Panc1 (cell line): ENCODE measurements around the gene PDE1A. TPM values are rescaled to one million over a fixed set of nuclear protein-coding genes. Genes with fewer than 3 reads are reported as not detected.

Experiments
- ATAC-seq: fragments of 200-7000 bp; cut with Tn5 transposase; 2 replicates; pipeline ENCODE4 v1.9.1; 2020; ENCODE audit warnings: mild to moderate bottlenecking, moderate library complexity
- BruUV-seq: library from RNA; stranded (reverse); fragments of 400-500 nt; replicated peaks from 2 replicates; lab custom pipeline; 2021; lab: Mats Ljungman, UMichigan
- CTCF ChIA-PET: fragments of 300-600 bp; sonication (Branson Sonifier 250); formaldehyde crosslinking; loops from one replicate; lab custom pipeline; 2022; ENCODE audit warnings: antibody characterized with exemption; lab: Charles Lee
- POLR2A ChIA-PET: fragments of 300-600 bp; sonication (Branson Sonifier 250); formaldehyde crosslinking; loops from one replicate; lab custom pipeline; 2022; ENCODE audit warnings: antibody characterized with exemption; lab: Charles Lee
- DNase-seq: peaks from one replicate; pipeline ENCODE4 v3.0.0-alpha.2; 2010; ENCODE audit warnings: low read depth, low spot score
- H3K27ac ChIP-seq: 2 replicates; pipeline ENCODE4 v1.5.1; 2011; ENCODE audit warnings: mild to moderate bottlenecking, low read length, inconsistent platforms
- H3K27me3 ChIP-seq: fragments of 200-500 bp; sonication (Bioruptor generic); 2 replicates; pipeline ENCODE4 v1.6.0; 2014; ENCODE audit warnings: low read length, inconsistent platforms; ENCODE audit not compliant: control insufficient read depth, insufficient read depth
- H3K36me3 ChIP-seq: fragments of 200-500 bp; sonication (Bioruptor generic); 2 replicates; pipeline ENCODE4 v1.5.1; 2014; ENCODE audit warnings: inconsistent platforms, mild to moderate bottlenecking, low read length, moderate library complexity; ENCODE audit not compliant: control insufficient read depth, insufficient read depth
- H3K4me1 ChIP-seq: 2 replicates; pipeline ENCODE4 v1.5.1; 2011; ENCODE audit warnings: inconsistent platforms, mild to moderate bottlenecking, low read length, moderate library complexity; ENCODE audit not compliant: control insufficient read depth, insufficient read depth
- H3K4me3 ChIP-seq, 2 experiments: 2 replicates each; pipeline ENCODE4 v1.5.1; 2011 to 2012; ENCODE audit warnings: low read depth in 2 of 2, low read length in 2 of 2, mild to moderate bottlenecking in 2 of 2, inconsistent platforms in 1 of 2, moderate library complexity in 1 of 2
- H3K9me3 ChIP-seq: fragments of 200-500 bp; sonication (Bioruptor generic); 2 replicates; pipeline ENCODE4 v1.5.1; 2014; ENCODE audit warnings: low read depth, mild to moderate bottlenecking, inconsistent platforms, low read length, moderate library complexity; ENCODE audit not compliant: control insufficient read depth, insufficient read depth
- POLR2AphosphoS5 ChIP-seq: IDR thresholded peaks from 2 replicates; pipeline ENCODE4 v1.6.1; 2012; ENCODE audit warnings: mild to moderate bottlenecking, low read depth, low read length, moderate library complexity
- SIN3A ChIP-seq: IDR thresholded peaks from 2 replicates; pipeline ENCODE4 v1.6.1; 2012; ENCODE audit warnings: low read depth, mild to moderate bottlenecking, low read length, moderate library complexity, borderline replicate concordance; ENCODE audit not compliant: insufficient read depth
- TCF7L2 ChIP-seq: IDR thresholded peaks from 2 replicates; pipeline ENCODE4 v1.6.1; 2011; ENCODE audit warnings: mild to moderate bottlenecking, low read depth, low read length, inconsistent platforms
- in situ Hi-C: cut with HindIII; loops from 2 replicates; pipeline ENCODE4 v1.10.0; 2016; ENCODE audit warnings: low sequenced_read_pairs, low pct_unique_long_range_greater_than_20kb
- intact Hi-C: fragments of 100-400 bp; cut with micrococcal nuclease; formaldehyde crosslinking; loops from one replicate; pipeline ENCODE4 v1.10.0; 2022; ENCODE audit not compliant: unreplicated experiment
- total RNA-seq: library from RNA; stranded (reverse); gene quantifications from one replicate; pipeline ENCODE4 v1.2.1, GENCODE V29; 2021; ENCODE audit not compliant: unreplicated experiment
- TF ChIP-seq, protein P1 (sequence below): fragments of 450-650 bp; IDR thresholded peaks from 2 replicates; pipeline ENCODE4 v1.5.1; 2017; ENCODE audit warnings: mild to moderate bottlenecking
- TF ChIP-seq, protein P2 (sequence below), 2 experiments: IDR thresholded peaks; 2 replicates each; pipeline ENCODE4 v1.6.1; 2011 to 2012; ENCODE audit warnings: low read depth in 2 of 2, control low read depth in 1 of 2, low read length in 1 of 2, mild to moderate bottlenecking in 1 of 2, moderate library complexity in 1 of 2; ENCODE audit not compliant: insufficient read depth in 1 of 2

Gene PDE1A
- total RNA-seq, 1 experiment from 2014 or later = 0.08 TPM

- no peaks in the 10 kb centered on the region for H3K36me3 ChIP-seq
- CTCF ChIA-PET = no interaction called here
- H3K4me3 ChIP-seq = no peak overlapping the region
- H3K27ac ChIP-seq = no peak overlapping the region
- POLR2A ChIA-PET = interaction anchor here (0.5 to 0.7 kb wide), 2 partner anchors 9 to 237 kb away, joined by 3 read pairs; no protein-coding TSS in a partner anchor
- no peak for TF ChIP-seq SIN3A
- no peak for TF ChIP-seq POLR2AphosphoS5
- TF ChIP-seq, protein P1, sequence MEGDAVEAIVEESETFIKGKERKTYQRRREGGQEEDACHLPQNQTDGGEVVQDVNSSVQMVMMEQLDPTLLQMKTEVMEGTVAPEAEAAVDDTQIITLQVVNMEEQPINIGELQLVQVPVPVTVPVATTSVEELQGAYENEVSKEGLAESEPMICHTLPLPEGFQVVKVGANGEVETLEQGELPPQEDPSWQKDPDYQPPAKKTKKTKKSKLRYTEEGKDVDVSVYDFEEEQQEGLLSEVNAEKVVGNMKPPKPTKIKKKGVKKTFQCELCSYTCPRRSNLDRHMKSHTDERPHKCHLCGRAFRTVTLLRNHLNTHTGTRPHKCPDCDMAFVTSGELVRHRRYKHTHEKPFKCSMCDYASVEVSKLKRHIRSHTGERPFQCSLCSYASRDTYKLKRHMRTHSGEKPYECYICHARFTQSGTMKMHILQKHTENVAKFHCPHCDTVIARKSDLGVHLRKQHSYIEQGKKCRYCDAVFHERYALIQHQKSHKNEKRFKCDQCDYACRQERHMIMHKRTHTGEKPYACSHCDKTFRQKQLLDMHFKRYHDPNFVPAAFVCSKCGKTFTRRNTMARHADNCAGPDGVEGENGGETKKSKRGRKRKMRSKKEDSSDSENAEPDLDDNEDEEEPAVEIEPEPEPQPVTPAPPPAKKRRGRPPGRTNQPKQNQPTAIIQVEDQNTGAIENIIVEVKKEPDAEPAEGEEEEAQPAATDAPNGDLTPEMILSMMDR = no peak
- TF ChIP-seq TCF7L2 = no peak
- TF ChIP-seq, protein P2, sequence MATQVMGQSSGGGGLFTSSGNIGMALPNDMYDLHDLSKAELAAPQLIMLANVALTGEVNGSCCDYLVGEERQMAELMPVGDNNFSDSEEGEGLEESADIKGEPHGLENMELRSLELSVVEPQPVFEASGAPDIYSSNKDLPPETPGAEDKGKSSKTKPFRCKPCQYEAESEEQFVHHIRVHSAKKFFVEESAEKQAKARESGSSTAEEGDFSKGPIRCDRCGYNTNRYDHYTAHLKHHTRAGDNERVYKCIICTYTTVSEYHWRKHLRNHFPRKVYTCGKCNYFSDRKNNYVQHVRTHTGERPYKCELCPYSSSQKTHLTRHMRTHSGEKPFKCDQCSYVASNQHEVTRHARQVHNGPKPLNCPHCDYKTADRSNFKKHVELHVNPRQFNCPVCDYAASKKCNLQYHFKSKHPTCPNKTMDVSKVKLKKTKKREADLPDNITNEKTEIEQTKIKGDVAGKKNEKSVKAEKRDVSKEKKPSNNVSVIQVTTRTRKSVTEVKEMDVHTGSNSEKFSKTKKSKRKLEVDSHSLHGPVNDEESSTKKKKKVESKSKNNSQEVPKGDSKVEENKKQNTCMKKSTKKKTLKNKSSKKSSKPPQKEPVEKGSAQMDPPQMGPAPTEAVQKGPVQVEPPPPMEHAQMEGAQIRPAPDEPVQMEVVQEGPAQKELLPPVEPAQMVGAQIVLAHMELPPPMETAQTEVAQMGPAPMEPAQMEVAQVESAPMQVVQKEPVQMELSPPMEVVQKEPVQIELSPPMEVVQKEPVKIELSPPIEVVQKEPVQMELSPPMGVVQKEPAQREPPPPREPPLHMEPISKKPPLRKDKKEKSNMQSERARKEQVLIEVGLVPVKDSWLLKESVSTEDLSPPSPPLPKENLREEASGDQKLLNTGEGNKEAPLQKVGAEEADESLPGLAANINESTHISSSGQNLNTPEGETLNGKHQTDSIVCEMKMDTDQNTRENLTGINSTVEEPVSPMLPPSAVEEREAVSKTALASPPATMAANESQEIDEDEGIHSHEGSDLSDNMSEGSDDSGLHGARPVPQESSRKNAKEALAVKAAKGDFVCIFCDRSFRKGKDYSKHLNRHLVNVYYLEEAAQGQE (IDR thresholded peaks at IDR 0.05; ENCODE audit: insufficient read depth in 1 of 2, low read depth in 2 of 2, low read length in 1 of 2) = no peak
- intact Hi-C loops = no loop called here
- H3K4me1 ChIP-seq = no peaks in the 10 kb centered on the region
- no peak for ATAC-seq
- no peaks in the 10 kb centered on the region for H3K9me3 ChIP-seq
- no peak for DNase-seq
- no TSS peak for BruUV-seq
- H3K27me3 ChIP-seq = no peaks in the 10 kb centered on the region
- in situ Hi-C loops = no loop called here
Measured at GRCh38 chr2:182144041-182144775, 282.6 kb downstream of the PDE1A start.

- Histone ChIP-seq H3K36me3 (no peaks in the 10 kb centered on the region), H3K27me3 (no peaks in the 10 kb centered on the region), H3K4me1 (no peaks in the 10 kb centered on the region), H3K9me3 (no peaks in the 10 kb centered on the region), H3K4me3 (no peak overlapping the region), H3K27ac (no peak overlapping the region)
- in situ Hi-C loops (no loop called here), intact Hi-C loops (no loop called here)
- no peak for ATAC-seq
- POLR2A ChIA-PET = no interaction called here
- no peak for DNase-seq
- TF ChIP-seq, protein P1 = no peak
- TF ChIP-seq POLR2AphosphoS5 (no peak), SIN3A (no peak), TCF7L2 (no peak)
- TF ChIP-seq, protein P2 (IDR thresholded peaks at IDR 0.05; ENCODE audit: insufficient read depth in 1 of 2, low read depth in 2 of 2, low read length in 1 of 2) = no peak
- BruUV-seq = no TSS peak
- CTCF ChIA-PET = no interaction called here
Measured at GRCh38 chr2:182142062-182142461, 284.8 kb downstream of the PDE1A start.
